Left forelimb (tissue), 1 donor: ENCODE measurements around the gene URGCP.
"Not testable (repeated sequence)": the region's sequence is repeated elsewhere in the genome, so short reads cannot be mapped to it uniquely, and the experiment has no call there.

Experiments used
- DNase-seq: peaks from one replicate; pipeline ENCODE4 v3.0.0-alpha.2; 2018; ENCODE audit warnings: low spot score

The URGCP gene

GRCh38 chr7:43914795-43915194 is 8.4 kb upstream of the URGCP start:
- DNase-seq, result no peak

GRCh38 chr7:43905956-43906330 is 453 bp downstream of the URGCP start:
- DNase-seq, result peak; percentile 74

- DNase-seq, result no peak
Measured at GRCh38 chr7:43905209-43905946, 1.0 kb downstream of the URGCP start.

GRCh38 chr7:43904533-43905208 is 1.7 kb downstream of the URGCP start:
- DNase-seq, result no peak

GRCh38 chr7:43902542-43903054 is 3.8 kb downstream of the URGCP start:
- no peak for DNase-seq

DNA sequence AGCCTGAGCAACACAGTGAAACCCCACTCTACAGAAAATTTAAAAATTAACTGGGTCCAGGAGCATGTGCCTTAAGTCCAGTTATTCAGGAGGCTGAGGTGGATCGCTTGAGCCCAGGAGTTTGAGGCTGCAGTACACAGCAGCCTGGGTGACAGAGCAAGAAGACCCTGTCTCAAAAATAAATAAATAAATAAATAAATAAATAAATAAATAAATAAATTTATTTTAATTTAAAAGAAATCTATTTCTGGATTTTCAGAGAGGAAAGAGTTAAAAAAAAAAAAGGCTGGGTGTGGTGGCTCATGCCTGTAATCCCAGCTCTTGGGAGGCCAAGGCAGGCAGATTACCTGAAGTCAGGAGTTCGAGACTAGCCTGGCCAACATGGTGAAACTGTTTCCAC is 7.8 kb downstream of the URGCP start:
- DNase-seq, result not testable (repeated sequence)

DNA sequence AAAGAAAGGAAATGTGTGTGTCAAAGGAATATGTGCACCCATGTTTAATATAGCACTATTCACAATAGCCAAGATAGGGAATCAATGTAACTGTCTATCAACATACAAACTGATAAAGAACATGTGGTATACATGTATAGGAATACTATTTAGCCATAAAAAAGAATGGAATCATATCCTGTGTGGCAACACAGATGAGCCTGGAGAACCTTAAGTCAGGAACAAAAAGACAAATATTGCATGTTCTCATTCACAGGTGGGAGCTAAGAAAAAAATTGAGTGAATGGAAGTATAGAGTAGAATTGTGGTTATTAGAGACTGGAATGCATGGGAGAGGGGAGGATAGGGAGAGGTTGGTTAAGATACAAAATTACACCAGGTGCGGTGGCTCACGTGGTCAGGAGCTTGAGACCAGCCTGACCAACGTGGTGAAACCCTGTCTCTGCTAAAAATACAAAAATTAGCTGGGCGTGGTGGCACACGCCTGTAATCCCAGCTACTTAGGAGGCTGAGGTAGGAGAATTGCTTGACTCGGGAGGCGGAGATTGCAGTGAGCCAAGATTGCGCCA is 10.5 kb downstream of the URGCP start:
- no peak for DNase-seq

- DNase-seq, result no peak
Measured at GRCh38 chr7:43891069-43891955, 15.1 kb downstream of the URGCP start.

DNA sequence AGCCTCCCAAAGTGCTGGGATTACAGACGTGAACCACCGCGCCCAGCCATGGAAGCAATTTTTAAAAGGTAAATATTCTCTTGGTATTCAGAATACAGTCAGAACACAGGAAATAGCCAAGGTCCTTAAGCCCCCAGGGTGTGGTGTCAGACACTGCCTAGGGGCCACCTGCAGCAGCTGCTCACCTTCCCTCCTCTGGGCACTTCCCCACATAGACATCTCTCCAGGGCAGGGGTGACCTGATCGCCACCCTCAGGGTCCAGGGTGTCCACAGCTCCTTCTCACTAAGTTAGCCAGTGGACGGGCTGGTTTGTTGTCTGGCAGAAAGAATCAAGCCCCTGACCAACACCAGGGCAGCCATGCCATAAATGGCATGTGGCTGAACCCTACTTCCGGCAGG is 15.9 kb downstream of the URGCP start:
- no peak for DNase-seq

DNA sequence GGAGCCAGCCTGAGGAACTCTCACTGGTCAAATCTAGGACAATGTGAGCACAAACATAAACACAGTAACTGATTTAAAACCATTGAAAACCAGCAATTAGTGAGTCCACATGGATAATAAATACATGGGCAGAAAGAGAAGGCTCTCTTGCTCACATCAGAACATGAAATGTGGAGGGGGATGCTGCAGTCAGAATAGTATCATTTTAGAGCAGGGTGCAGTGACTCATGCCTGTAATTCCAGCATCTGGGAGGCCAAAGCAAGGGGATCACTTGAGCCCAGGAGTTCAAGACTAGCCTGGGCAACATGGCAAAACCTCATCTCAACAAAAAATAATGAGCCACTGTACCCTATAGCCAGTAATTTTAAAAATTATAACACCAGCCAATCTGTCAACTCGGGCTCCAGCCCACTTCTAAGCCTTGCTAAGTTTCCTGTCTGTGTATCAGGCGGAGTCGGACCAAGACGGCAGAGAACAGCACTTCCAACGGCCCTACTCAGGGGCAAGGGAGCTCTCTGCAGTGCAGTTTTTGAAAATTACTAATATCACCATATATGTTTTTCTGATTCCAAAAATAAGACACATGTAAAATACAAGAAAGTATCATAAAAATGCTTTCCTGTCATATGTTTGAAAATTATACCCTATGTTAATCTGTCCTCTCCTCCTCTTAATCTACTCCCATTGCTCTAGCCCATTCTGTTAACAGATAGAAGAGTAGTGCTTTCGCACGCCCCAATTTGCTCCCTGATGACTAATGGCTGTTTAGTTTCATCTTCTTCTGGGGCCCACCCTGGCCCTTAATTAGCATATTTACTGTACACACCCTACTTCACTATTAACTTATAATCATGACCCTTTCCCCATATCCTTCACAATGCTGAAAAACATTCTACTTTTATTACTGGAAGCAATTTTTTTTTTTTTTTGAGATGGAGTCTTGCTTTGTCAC is 17.1 kb downstream of the URGCP start:
- DNase-seq, result no peak

DNA sequence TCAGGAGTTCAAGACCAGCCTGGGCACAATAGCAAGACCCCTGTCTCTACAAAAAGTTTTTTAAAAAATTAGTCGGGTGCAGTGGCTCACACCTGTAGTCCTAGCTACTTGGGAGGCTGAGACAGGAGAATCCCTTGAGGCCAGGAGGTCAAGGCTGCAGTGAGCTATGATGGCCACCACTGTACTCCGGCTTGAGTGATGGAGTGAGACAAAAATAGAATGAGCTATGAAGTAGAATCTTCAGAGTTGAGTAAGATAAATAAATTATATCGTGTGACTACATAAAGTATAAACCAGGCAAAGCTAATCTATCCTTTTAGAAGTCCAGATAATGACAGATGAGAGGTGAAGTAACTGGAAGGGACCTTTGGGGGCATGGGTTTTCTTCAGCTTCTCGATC is 21.8 kb downstream of the URGCP start:
- DNase-seq, result no peak

- no peak for DNase-seq
Measured at GRCh38 chr7:43884209-43884608, 22.2 kb downstream of the URGCP start.

DNA sequence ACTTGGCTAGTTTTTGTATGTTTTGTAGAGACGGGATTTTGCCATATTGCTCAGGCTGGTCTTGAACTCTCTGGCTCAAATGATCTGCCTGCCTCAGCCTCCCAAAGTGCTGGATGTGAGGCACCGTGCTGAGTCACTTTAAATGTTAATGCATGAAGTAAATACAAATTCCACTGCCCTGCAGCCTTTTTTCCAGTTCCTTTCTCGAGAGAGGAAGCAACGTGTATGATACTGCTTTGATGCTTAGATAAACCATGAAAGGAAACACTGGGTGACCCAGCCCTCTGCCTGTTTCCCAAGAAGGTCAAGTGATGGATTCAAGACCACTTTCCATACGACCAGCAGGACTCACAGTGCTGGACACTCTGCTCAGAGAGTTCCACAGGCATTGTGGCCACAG is 25.8 kb downstream of the URGCP start:
- no peak for DNase-seq

DNA sequence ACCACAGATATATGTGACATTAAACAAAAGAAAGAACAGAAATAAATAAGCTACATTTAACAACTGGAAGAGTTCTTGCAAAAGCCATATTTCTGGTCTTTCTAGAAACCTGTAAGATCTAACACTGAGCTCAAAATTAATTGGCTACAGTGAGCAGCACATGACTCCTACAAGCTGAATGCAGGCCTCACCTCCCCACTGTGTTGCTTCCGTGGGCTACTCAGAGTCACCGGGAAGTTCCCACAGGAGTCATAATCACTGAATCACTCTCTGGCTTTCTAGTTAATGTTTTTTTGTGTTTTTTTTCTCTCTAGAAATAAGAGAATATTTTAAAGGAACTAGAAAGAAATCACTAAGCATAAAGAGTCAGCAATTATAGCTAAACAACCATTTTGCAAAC is 26.9 kb downstream of the URGCP start:
- DNase-seq, result no peak

DNA sequence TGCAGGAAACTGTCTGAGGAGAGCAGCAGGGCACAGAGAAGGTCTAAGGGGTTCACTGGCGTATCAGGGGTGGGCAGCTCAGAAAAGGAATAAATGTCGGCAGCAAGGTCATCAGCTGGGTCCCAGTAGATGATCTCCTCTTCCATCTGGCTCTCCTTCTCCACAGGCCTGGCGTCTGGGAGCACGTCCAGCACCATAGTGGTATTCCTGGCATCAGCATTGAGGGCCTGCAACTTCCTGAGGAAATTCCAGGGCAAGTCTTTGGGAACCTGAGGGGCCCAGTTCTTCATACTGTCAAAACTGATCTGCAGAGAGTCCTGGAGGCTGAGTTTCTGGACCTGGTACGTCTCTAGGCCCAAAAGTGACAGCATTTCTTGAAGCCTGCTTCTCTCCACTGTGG is 27.5 kb downstream of the URGCP start:
- DNase-seq, result no peak

DNA sequence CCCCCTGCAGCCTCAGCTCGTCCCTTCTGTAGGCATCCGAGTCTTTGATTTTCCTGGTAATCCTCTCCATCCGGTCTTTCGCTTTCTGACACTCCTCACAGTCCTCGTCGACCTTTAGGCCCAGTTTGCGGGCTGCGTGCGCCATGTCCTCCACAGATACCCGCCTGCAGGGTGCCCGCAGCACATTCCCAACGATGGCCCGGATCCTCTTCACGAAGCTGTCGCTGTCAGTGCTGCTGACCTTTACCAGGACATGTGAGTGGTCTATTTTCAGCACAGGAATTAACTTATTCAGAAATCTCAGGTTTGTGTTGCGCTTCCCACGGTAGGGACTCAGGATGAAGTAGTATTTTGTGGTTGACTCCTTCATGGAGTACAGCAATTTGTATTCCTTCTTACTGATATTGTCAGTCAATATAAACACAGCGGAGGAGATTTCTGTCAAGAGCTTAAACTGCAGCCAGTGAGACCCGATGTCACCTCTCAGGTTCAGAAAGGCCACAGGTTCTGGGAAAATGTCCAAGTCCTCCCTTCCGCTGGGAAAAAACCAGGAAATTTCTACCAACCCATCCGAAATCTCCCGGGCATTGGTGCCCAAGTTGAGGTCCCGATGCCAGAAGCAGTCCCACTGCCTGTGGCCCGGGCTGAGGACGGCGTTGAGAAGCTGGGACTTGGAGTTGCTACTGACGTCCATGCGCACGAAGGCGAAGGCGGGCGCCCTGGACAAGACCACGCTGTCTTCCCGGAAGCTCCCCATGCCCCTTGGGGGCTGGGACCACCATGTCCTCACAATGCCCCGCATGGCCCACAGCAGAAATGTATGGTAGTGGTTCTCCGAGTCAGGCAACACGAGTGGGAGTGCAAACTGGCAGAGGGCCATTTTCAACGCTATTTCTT is 28.2 kb downstream of the URGCP start:
- no peak for DNase-seq

DNA sequence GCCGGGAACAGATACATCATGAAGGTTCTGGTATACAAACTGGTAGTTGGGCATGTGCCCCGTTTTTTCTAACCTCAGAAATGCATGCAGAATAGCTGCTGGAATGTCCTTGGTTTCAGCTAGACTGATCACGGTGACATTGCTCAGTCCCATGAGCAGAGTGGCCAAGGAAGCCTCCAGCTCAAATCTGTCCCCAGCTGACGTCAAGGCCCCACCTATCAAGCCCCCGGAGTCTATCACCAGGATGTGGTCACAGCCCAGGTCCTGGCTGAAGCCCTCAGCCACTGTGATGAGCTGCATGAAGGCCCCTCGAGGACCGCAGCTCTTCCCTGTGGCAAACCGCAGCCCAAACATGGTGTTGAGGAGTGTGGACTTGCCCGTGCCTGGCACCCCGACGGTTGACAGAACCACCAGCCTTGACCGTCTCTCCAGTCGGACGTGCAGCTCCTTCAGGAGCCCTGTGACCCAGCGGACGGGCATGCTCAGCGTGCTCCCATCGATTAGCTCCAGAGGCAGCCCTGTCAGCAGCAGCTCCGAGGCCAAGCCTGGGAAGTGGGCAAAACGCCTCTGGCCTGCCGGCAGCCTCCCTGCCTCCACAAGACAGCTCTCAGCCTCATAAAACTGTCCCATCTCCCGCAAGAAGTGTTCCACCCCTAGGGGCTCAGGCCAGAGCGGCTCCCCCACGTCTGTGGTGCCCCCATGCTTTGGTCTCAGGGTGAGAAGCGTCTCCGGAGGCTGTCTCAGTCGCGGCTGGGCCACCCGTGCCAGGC is 29.2 kb downstream of the URGCP start:
- no peak for DNase-seq

GRCh38 chr7:43876241-43876640 is 30.2 kb downstream of the URGCP start:
- DNase-seq, result no peak

DNA sequence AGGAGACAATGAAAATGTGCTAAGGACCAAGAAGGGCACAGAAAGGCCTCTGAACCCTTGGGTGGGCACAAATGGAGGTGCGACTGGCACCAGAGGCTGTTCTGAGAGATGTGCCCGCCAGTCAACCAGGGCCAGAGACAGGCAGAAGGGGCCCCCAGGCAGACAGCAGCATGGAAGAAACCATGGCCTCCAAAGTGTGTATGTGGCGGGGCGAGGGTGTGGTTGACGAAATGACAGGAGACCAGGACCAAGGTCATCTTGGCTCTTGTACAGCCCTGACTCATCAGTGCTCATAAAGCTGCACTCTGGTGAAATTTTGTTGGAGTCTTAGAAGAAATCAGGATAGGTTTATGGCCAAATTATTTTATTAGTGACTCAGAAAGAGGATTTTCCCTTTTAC is 33.1 kb downstream of the URGCP start:
- no peak for DNase-seq
